PC-3 (cell line): ENCODE data around the gene FOXL1. TPM values are rescaled to one million over a fixed set of nuclear protein-coding genes. Genes with fewer than 3 reads are reported as not detected.

Experiments
- ATAC-seq: fragments of 200-7000 bp; cut with Tn5 transposase; 2 replicates; pipeline ENCODE4 v1.9.1; 2020; ENCODE audit warnings: mild to moderate bottlenecking, moderate library complexity
- BruUV-seq: library from RNA; stranded (reverse); fragments of 400-500 nt; replicated peaks from 2 replicates; lab custom pipeline; 2021; lab: Mats Ljungman, UMichigan
- CTCF ChIA-PET: fragments of 300-600 bp; sonication (Branson Sonifier 250); formaldehyde crosslinking; loops from one replicate; lab custom pipeline; 2022; ENCODE audit warnings: antibody characterized with exemption; lab: Charles Lee
- POLR2A ChIA-PET: fragments of 300-600 bp; sonication (Branson Sonifier 250); formaldehyde crosslinking; loops from one replicate; lab custom pipeline; 2022; ENCODE audit warnings: antibody characterized with exemption; ENCODE audit not compliant: unreplicated experiment; lab: Charles Lee
- DNase-seq: peaks from one replicate; pipeline ENCODE4 v3.0.0-alpha.2; 2015
- H2AFZ ChIP-seq: fragments of 300-600 bp; sonication (generic); 2 replicates; pipeline ENCODE4 v1.6.0; 2016; ENCODE audit warnings: antibody characterized with exemption, low read length
- H3F3A ChIP-seq: fragments of 300-600 bp; sonication (generic); one replicate; pipeline ENCODE4 v1.6.0; 2017; ENCODE audit warnings: antibody characterized with exemption, low read length, control low read depth, mild to moderate bottlenecking; ENCODE audit not compliant: unreplicated experiment
- H3K27ac ChIP-seq: fragments of 300-600 bp; sonication (generic); 2 replicates; pipeline ENCODE4 v1.5.1; 2016; ENCODE audit warnings: mild to moderate bottlenecking, low read length
- H3K27me3 ChIP-seq: fragments of 300-600 bp; sonication (generic); 2 replicates; pipeline ENCODE4 v1.6.1; 2016; ENCODE audit warnings: low read length, mixed read lengths
- H3K36me3 ChIP-seq: fragments of 300-600 bp; sonication (generic); 2 replicates; pipeline ENCODE4 v1.6.1; 2016; ENCODE audit warnings: low read depth, mixed run types, low read length, mixed read lengths
- H3K4me1 ChIP-seq: fragments of 300-600 bp; sonication (generic); 2 replicates; pipeline ENCODE4 v1.5.1; 2016; ENCODE audit warnings: low read length; ENCODE audit not compliant: insufficient read depth
- H3K4me2 ChIP-seq: fragments of 300-600 bp; sonication (generic); 2 replicates; pipeline ENCODE4 v1.6.0; 2016; ENCODE audit warnings: low read length
- H3K4me3 ChIP-seq: fragments of 300-600 bp; sonication (generic); 2 replicates; pipeline ENCODE4 v1.5.1; 2016; ENCODE audit warnings: mild to moderate bottlenecking, low read length, mixed read lengths
- H3K79me2 ChIP-seq: fragments of 300-600 bp; sonication (generic); 2 replicates; pipeline ENCODE4 v1.6.1; 2017; ENCODE audit warnings: low read length, mixed read lengths
- H3K9ac ChIP-seq: fragments of 300-600 bp; sonication (generic); 2 replicates; pipeline ENCODE4 v1.6.0; 2016; ENCODE audit warnings: mild to moderate bottlenecking, low read length
- H3K9me2 ChIP-seq: fragments of 300-600 bp; sonication (generic); replicated peaks from 2 replicates; pipeline ENCODE4 v1.6.1; 2016; ENCODE audit warnings: mixed run types, low read length, mixed read lengths
- H3K9me3 ChIP-seq: fragments of 300-600 bp; sonication (generic); 2 replicates; pipeline ENCODE4 v1.6.1; 2016; ENCODE audit warnings: low read length, mixed read lengths
- H4K20me1 ChIP-seq: fragments of 300-600 bp; sonication (generic); 2 replicates; pipeline ENCODE4 v1.6.1; 2016; ENCODE audit warnings: low read length, mixed read lengths
- CTCF ChIP-seq: fragments of 300-600 bp; sonication (generic); conservative IDR thresholded peaks from 2 replicates; pipeline ENCODE4 v1.5.1; 2017; ENCODE audit warnings: antibody characterized with exemption, low read depth, mild to moderate bottlenecking, low read length
- EZH2 ChIP-seq: fragments of 300-600 bp; sonication (generic); IDR thresholded peaks from one replicate; pipeline ENCODE4 v1.6.1; 2017; ENCODE audit warnings: antibody characterized with exemption, mild to moderate bottlenecking, low read length; ENCODE audit not compliant: unreplicated experiment
- EZH2phosphoT487 ChIP-seq: fragments of 300-600 bp; sonication (generic); IDR thresholded peaks from 2 replicates; pipeline ENCODE4 v1.6.1; 2018; ENCODE audit warnings: mild to moderate bottlenecking, antibody characterized with exemption, low read length, borderline replicate concordance
- intact Hi-C: fragments of 100-400 bp; cut with micrococcal nuclease; formaldehyde crosslinking; loops from 2 replicates; pipeline ENCODE4 v1.9.0; 2023
- total RNA-seq: library from RNA; depleted of rRNA; stranded (reverse); fragments of >200 nt; gene quantifications from 2 replicates; pipeline ENCODE4 v1.2.3, GENCODE V29; 2014

The FOXL1 gene
- total RNA-seq, 1 experiment from 2014 or later, result 8.1 TPM

- Histone ChIP-seq H3K36me3 (no peaks in the 10 kb centered on the region), H3K27me3 (no peaks in the 10 kb centered on the region), H3K9ac (no peak overlapping the region), H3K9me3 (no peaks in the 10 kb centered on the region), H2AFZ (no peak overlapping the region), H3K27ac (no peak overlapping the region), H3K9me2 (no peaks in the 10 kb centered on the region), H3K4me2 (no peak overlapping the region), H3K4me1 (peaks cover 6% of the 10 kb centered on the region; the same call in 1 of the 2 replicates), H4K20me1 (no peaks in the 10 kb centered on the region), H3K79me2 (no peaks in the 10 kb centered on the region), H3F3A (no peaks in the 10 kb centered on the region), H3K4me3 (no peak overlapping the region)
- BruUV-seq, result no TSS peak
- intact Hi-C loops, result no loop called here
- no peak for DNase-seq
- ChIA-PET POLR2A (no interaction called here), CTCF (no interaction called here)
- TF ChIP-seq EZH2phosphoT487 (no peak), CTCF (no peak), EZH2 (no peak)
- ATAC-seq, result no peak
These were observed 19.7 kb downstream of the FOXL1 start for GRCh38 chr16:86597880-86598606.

GRCh38 chr16:86598607-86599565 is 20.5 kb downstream of the FOXL1 start:
- H3K79me2 ChIP-seq, result no peaks in the 10 kb centered on the region
- no peak overlapping the region for H3K27ac ChIP-seq
- H4K20me1 ChIP-seq, result no peaks in the 10 kb centered on the region
- H3K9ac ChIP-seq, result no peak overlapping the region
- no peak overlapping the region for H3K4me3 ChIP-seq
- no peaks in the 10 kb centered on the region for H3K9me2 ChIP-seq
- ChIA-PET CTCF (no interaction called here), POLR2A (no interaction called here)
- H3K27me3 ChIP-seq, result no peaks in the 10 kb centered on the region
- TF ChIP-seq EZH2 (no peak), EZH2phosphoT487 (no peak), CTCF (no peak)
- ATAC-seq (no peak), DNase-seq (no peak)
- H2AFZ ChIP-seq, result no peak overlapping the region
- H3K9me3 ChIP-seq, result no peaks in the 10 kb centered on the region
- H3F3A ChIP-seq, result no peaks in the 10 kb centered on the region
- BruUV-seq, result no TSS peak
- no peak overlapping the region for H3K4me2 ChIP-seq
- no peaks in the 10 kb centered on the region for H3K36me3 ChIP-seq
- no peaks in the 10 kb centered on the region for H3K4me1 ChIP-seq
- intact Hi-C loops, result no loop called here
